Esophagus (tissue), 2 donors: ENCODE results near the gene BTNL3. TPM values are rescaled to one million over a fixed set of nuclear protein-coding genes. Genes with fewer than 3 reads are reported as not detected.

Experiments
- H3K27ac ChIP-seq, 2 donors: one replicate each; pipeline ENCODE4 v1.5.1; 2013; ENCODE audit warnings: low read depth in 2 of 2, mild to moderate bottlenecking in 2 of 2, inconsistent platforms in 1 of 2, low read length in 1 of 2, moderate library complexity in 1 of 2
- H3K27me3 ChIP-seq, 2 donors: one replicate each; pipeline ENCODE4 v1.6.1; 2013; ENCODE audit warnings: low read length in 2 of 2, control low read depth in 1 of 2, mild to moderate bottlenecking in 1 of 2; ENCODE audit not compliant: insufficient read depth in 2 of 2, control insufficient read depth in 1 of 2
- H3K36me3 ChIP-seq, 2 donors: one replicate each; pipeline ENCODE4 v1.6.1; 2013; ENCODE audit warnings: low read length in 1 of 2; ENCODE audit not compliant: control insufficient read depth in 2 of 2, insufficient read depth in 2 of 2
- H3K4me1 ChIP-seq, 2 donors: one replicate each; pipeline ENCODE4 v1.6.1; 2013; ENCODE audit warnings: low read length in 1 of 2; ENCODE audit not compliant: control insufficient read depth in 2 of 2, insufficient read depth in 2 of 2
- H3K4me3 ChIP-seq, 2 donors: one replicate each; pipeline ENCODE4 v1.5.1; 2013; ENCODE audit warnings: low read length in 2 of 2, mild to moderate bottlenecking in 2 of 2, low read depth in 1 of 2, moderate library complexity in 1 of 2
- H3K9me3 ChIP-seq, 2 donors: one replicate each; pipeline ENCODE4 v1.6.1; 2013; ENCODE audit warnings: mild to moderate bottlenecking in 2 of 2, low read depth in 1 of 2, low read length in 1 of 2, moderate library complexity in 1 of 2; ENCODE audit not compliant: control insufficient read depth in 2 of 2, insufficient read depth in 1 of 2
- WGBS, 2 donors: extraction: QIAGEN DNeasy Blood & Tissue Kit; methylation state at CpG; one replicate each; pipeline ENCODE4 v1.1.7; 2013; 5-methylcytosine and 5-hydroxymethylcytosine counted together
- polyA plus RNA-seq, 2 donors: library from polyadenylated mRNA; stranded (reverse); fragments of 200-250 nt; gene quantifications; one replicate each; pipeline ENCODE4 v1.2.3, GENCODE V29; 2013
- donor health status: healthy with polysubstance abuse.
- donor health status: Bipolar disorder and iron deficiency.

Gene BTNL3
- polyA plus RNA-seq, result under 1 TPM; 0.02 to 0.06 TPM

- H3K27ac ChIP-seq, result no peak within 1 kb of the TSS
- no peaks in the 10 kb centered on the region for H3K4me1 ChIP-seq
- no peaks in the 10 kb centered on the region for H3K9me3 ChIP-seq
- no peak within 1 kb of the TSS for H3K4me3 ChIP-seq
- H3K36me3 ChIP-seq, result no peaks in the 10 kb centered on the region
- 74 to 78% methylated on average over 5 of the region's 5 CpGs for WGBS, 2 donors
- no peaks in the 10 kb centered on the region for H3K27me3 ChIP-seq
These were observed at the start of gene BTNL3 for GRCh38 chr5:180988592-180988991. BTNL3 (plus strand) TSS chr5:180988846; CDS start chr5:180989029, 183 bp downstream.

GRCh38 chr5:180950291-180950949 lies 38.2 kb upstream of the BTNL3 start:
- no peaks in the 10 kb centered on the region for H3K9me3 ChIP-seq
- WGBS, 2 donors, result 51 to 70% methylated on average over 6 of the region's 6 CpGs
- H3K4me3 ChIP-seq, result no peak overlapping the region
- no peaks in the 10 kb centered on the region for H3K4me1 ChIP-seq
- H3K36me3 ChIP-seq, result no peaks in the 10 kb centered on the region
- no peak overlapping the region for H3K27ac ChIP-seq
- no peaks in the 10 kb centered on the region for H3K27me3 ChIP-seq

GRCh38 chr5:180959661-180960060 lies 29.0 kb upstream of the BTNL3 start:
- Histone ChIP-seq H3K27me3 (no peaks in the 10 kb centered on the region), H3K36me3 (no peaks in the 10 kb centered on the region), H3K4me1 (no peaks in the 10 kb centered on the region), H3K27ac (no peak overlapping the region), H3K9me3 (no peaks in the 10 kb centered on the region), H3K4me3 (no peak overlapping the region)
- WGBS, 2 donors, result 45 to 54% methylated on average over 5 of the region's 5 CpGs

- no peaks in the 10 kb centered on the region for H3K9me3 ChIP-seq
- no peak overlapping the region for H3K4me3 ChIP-seq
- 62 to 96% methylated on average over 3 of the region's 3 CpGs for WGBS, 2 donors
- no peak overlapping the region for H3K27ac ChIP-seq
- no peaks in the 10 kb centered on the region for H3K27me3 ChIP-seq
- no peaks in the 10 kb centered on the region for H3K4me1 ChIP-seq
- H3K36me3 ChIP-seq, result no peaks in the 10 kb centered on the region
These were observed 28.4 kb upstream of the BTNL3 start for GRCh38 chr5:180960209-180960608.

- H3K36me3 ChIP-seq, result no peaks in the 10 kb centered on the region
- WGBS, 2 donors, result 95 to 97% methylated on average over 6 to 23 of the region's 23 CpGs
- H3K27ac ChIP-seq, result no peak overlapping the region
- no peaks in the 10 kb centered on the region for H3K9me3 ChIP-seq
- H3K27me3 ChIP-seq, result no peaks in the 10 kb centered on the region
- H3K4me1 ChIP-seq, result no peaks in the 10 kb centered on the region
- H3K4me3 ChIP-seq, result no peak overlapping the region
These were observed 19.2 kb upstream of the BTNL3 start for GRCh38 chr5:180969406-180969805.

GRCh38 chr5:180970336-180970735 lies 18.3 kb upstream of the BTNL3 start:
- Histone ChIP-seq H3K36me3 (no peaks in the 10 kb centered on the region), H3K27me3 (no peaks in the 10 kb centered on the region), H3K9me3 (no peaks in the 10 kb centered on the region), H3K27ac (no peak overlapping the region), H3K4me3 (no peak overlapping the region), H3K4me1 (no peaks in the 10 kb centered on the region)
- 93 to 97% methylated on average over 17 to 31 of the region's 31 CpGs for WGBS, 2 donors

- WGBS, 2 donors, result 45 to 53% methylated on average over 4 of the region's 4 CpGs
- Histone ChIP-seq H3K9me3 (no peaks in the 10 kb centered on the region), H3K4me3 (no peak overlapping the region), H3K36me3 (no peaks in the 10 kb centered on the region), H3K4me1 (no peaks in the 10 kb centered on the region), H3K27me3 (no peaks in the 10 kb centered on the region), H3K27ac (no peak overlapping the region)
These were observed 17.8 kb upstream of the BTNL3 start for GRCh38 chr5:180970875-180971274.

- 75 to 82% methylated on average over 2 of the region's 2 CpGs for WGBS, 2 donors
- no peaks in the 10 kb centered on the region for H3K4me1 ChIP-seq
- no peaks in the 10 kb centered on the region for H3K27me3 ChIP-seq
- no peak overlapping the region for H3K27ac ChIP-seq
- no peaks in the 10 kb centered on the region for H3K36me3 ChIP-seq
- H3K9me3 ChIP-seq, result no peaks in the 10 kb centered on the region
- no peak overlapping the region for H3K4me3 ChIP-seq
These were observed 13.9 kb upstream of the BTNL3 start for GRCh38 chr5:180974612-180975315.

- Histone ChIP-seq H3K4me1 (no peaks in the 10 kb centered on the region), H3K4me3 (no peak overlapping the region), H3K36me3 (no peaks in the 10 kb centered on the region), H3K27ac (no peak overlapping the region), H3K27me3 (no peaks in the 10 kb centered on the region), H3K9me3 (no peaks in the 10 kb centered on the region)
- WGBS, 2 donors, result 74 to 88% methylated on average over 2 of the region's 2 CpGs
These were observed 13.3 kb upstream of the BTNL3 start for GRCh38 chr5:180975338-180975737.

- no peak overlapping the region for H3K4me3 ChIP-seq
- 66 to 78% methylated on average over 6 of the region's 6 CpGs for WGBS, 2 donors
- no peaks in the 10 kb centered on the region for H3K36me3 ChIP-seq
- no peak overlapping the region for H3K27ac ChIP-seq
- H3K9me3 ChIP-seq, result no peaks in the 10 kb centered on the region
- no peaks in the 10 kb centered on the region for H3K4me1 ChIP-seq
- H3K27me3 ChIP-seq, result no peaks in the 10 kb centered on the region
These were observed 12.1 kb upstream of the BTNL3 start for GRCh38 chr5:180976518-180976917.
